HCT116 (cell line): ENCODE measurements around the gene PRKCH. TPM values are rescaled to one million over a fixed set of nuclear protein-coding genes. Genes with fewer than 3 reads are reported as not detected.

Experiments used
- ATAC-seq: fragments of 200-7000 bp; cut with Tn5 transposase; 2 replicates; pipeline ENCODE4 v1.9.1; 2020; ENCODE audit warnings: mild to moderate bottlenecking, moderate library complexity
- BruUV-seq: library from RNA; stranded (reverse); fragments of 400-500 nt; replicated peaks from 2 replicates; lab custom pipeline; 2021; lab: Mats Ljungman, UMichigan
- CTCF ChIA-PET: fragments of 300-600 bp; sonication (Branson Sonifier 250); formaldehyde crosslinking; loops from one replicate; lab custom pipeline; 2021; ENCODE audit warnings: antibody characterized with exemption; lab: Charles Lee
- POLR2A ChIA-PET: fragments of 300-600, 350-600 bp; sonication (Branson Sonifier 250); formaldehyde crosslinking; loops from one replicate; lab custom pipeline; 2021; ENCODE audit warnings: antibody characterized with exemption; lab: Charles Lee
- RAD21 ChIA-PET, 2 experiments: fragments of 300-600 bp; sonication (Branson Sonifier 250); formaldehyde crosslinking; loops; one replicate each; lab custom pipeline; 2023; ENCODE audit warnings: low total read pairs in 2 of 2; ENCODE audit not compliant: uncharacterized antibody in 2 of 2, unreplicated experiment in 2 of 2, low non-redundant PET in 1 of 2; lab: Charles Lee
- DNase-seq: peaks from one replicate; pipeline ENCODE4 v3.0.0-alpha.2; 2010; ENCODE audit warnings: low read depth, low spot score
- H2AFZ ChIP-seq: fragments of 200-600 bp; shearing (Covaris generic), sonication (generic); 2 replicates; pipeline ENCODE4 v1.6.1; 2017; ENCODE audit warnings: low read depth, mixed run types, mixed read lengths, antibody characterized with exemption, low read length; ENCODE audit not compliant: poor library complexity, severe bottlenecking
- H3K27ac ChIP-seq: 2 replicates; pipeline ENCODE4 v1.5.1; 2012; ENCODE audit warnings: low read depth, low read length
- H3K27me3 ChIP-seq: fragments of 200-600 bp; sonication (generic); 2 replicates; pipeline ENCODE4 v1.6.1; 2016; ENCODE audit warnings: mixed run types, low read length, mixed read lengths; ENCODE audit not compliant: insufficient read depth
- H3K36me3 ChIP-seq, 2 experiments: fragments of 200-500 bp in 1 of 2; fragments of 200-600 bp in 1 of 2; sonication (Bioruptor generic) in 1 of 2; sonication (generic) in 1 of 2; 2 replicates each; pipeline versions ENCODE4 v1.5.1 to v1.6.1; 2014 to 2016; ENCODE audit warnings: low read length in 2 of 2, inconsistent platforms in 1 of 2, mixed read lengths in 1 of 2, mixed run types in 1 of 2; ENCODE audit not compliant: insufficient read depth in 2 of 2, control insufficient read depth in 1 of 2
- H3K4me1 ChIP-seq, 2 experiments: fragments of 200-600 bp in 1 of 2; sonication (generic) in 1 of 2; 2 replicates each; pipeline versions ENCODE4 v1.5.1 to v1.6.1; 2012 to 2017; ENCODE audit warnings: low read length in 2 of 2, inconsistent platforms in 1 of 2, mild to moderate bottlenecking in 1 of 2, mixed read lengths in 1 of 2, mixed run types in 1 of 2, moderate library complexity in 1 of 2; ENCODE audit not compliant: insufficient read depth in 2 of 2, control insufficient read depth in 1 of 2
- H3K4me2 ChIP-seq: fragments of 200-600 bp; sonication (generic); 2 replicates; pipeline ENCODE4 v1.6.1; 2017; ENCODE audit warnings: mixed run types, low read length, mixed read lengths
- H3K4me3 ChIP-seq, 2 experiments: fragments of 200-600 bp in 1 of 2; sonication (generic) in 1 of 2; replicated peaks in 1 of 2; 2 replicates each; pipeline ENCODE4 v1.5.1; 2011 to 2016; ENCODE audit warnings: low read length in 2 of 2, control low read depth in 1 of 2, low read depth in 1 of 2, mild to moderate bottlenecking in 1 of 2, mixed read lengths in 1 of 2, mixed run types in 1 of 2
- H3K79me2 ChIP-seq: fragments of 200-600 bp; sonication (generic); 2 replicates; pipeline ENCODE4 v1.6.1; 2017; ENCODE audit warnings: mild to moderate bottlenecking, mixed run types, low read length, moderate library complexity, mixed read lengths; ENCODE audit not compliant: insufficient read depth
- H3K9ac ChIP-seq: fragments of 200-600 bp; sonication (generic); 2 replicates; pipeline ENCODE4 v1.6.1; 2016; ENCODE audit warnings: low read length, mixed read lengths
- H3K9me2 ChIP-seq: fragments of 200-600 bp; sonication (generic), shearing (Covaris generic); 2 replicates; pipeline ENCODE4 v1.6.1; 2017; ENCODE audit warnings: mixed run types, mild to moderate bottlenecking, moderate library complexity; ENCODE audit not compliant: insufficient read depth
- H3K9me3 ChIP-seq, 2 experiments: fragments of 200-500 bp in 1 of 2; fragments of 200-600 bp in 1 of 2; sonication (Bioruptor generic) in 1 of 2; sonication (generic) in 1 of 2; 2 replicates each; pipeline ENCODE4 v1.6.1; 2014 to 2017; ENCODE audit warnings: low read length in 2 of 2, mixed read lengths in 2 of 2, inconsistent platforms in 1 of 2, low read depth in 1 of 2, mild to moderate bottlenecking in 1 of 2, mixed run types in 1 of 2, moderate library complexity in 1 of 2; ENCODE audit not compliant: control insufficient read depth in 1 of 2, insufficient read depth in 1 of 2
- H4K20me1 ChIP-seq: fragments of 200-600 bp; sonication (generic), shearing (Covaris generic); 2 replicates; pipeline ENCODE4 v1.6.1; 2017; ENCODE audit warnings: mixed run types, mild to moderate bottlenecking, moderate library complexity; ENCODE audit not compliant: insufficient read depth
- CEBPB ChIP-seq: IDR thresholded peaks from 2 replicates; pipeline ENCODE4 v1.6.1; 2012; ENCODE audit warnings: low read depth
- EZH2 ChIP-seq: fragments of 200-600 bp; sonication (generic); IDR thresholded peaks from 2 replicates; pipeline ENCODE4 v1.6.1; 2017; ENCODE audit warnings: antibody characterized with exemption, mixed run types
- EZH2phosphoT487 ChIP-seq: fragments of 200-600 bp; IDR thresholded peaks from 2 replicates; pipeline ENCODE4 v1.6.1; 2018; ENCODE audit warnings: antibody characterized with exemption, borderline replicate concordance
- JUND ChIP-seq: IDR thresholded peaks from 2 replicates; pipeline ENCODE4 v1.6.1; 2012
- POLR2A ChIP-seq: IDR thresholded peaks from 2 replicates; pipeline ENCODE4 v1.7.0; 2011; ENCODE audit warnings: borderline replicate concordance; ENCODE audit not compliant: insufficient read depth, insufficient read length; ENCODE audit errors: extremely low read depth
- POLR2AphosphoS5 ChIP-seq: IDR thresholded peaks from 2 replicates; pipeline ENCODE4 v1.6.1; 2011; ENCODE audit warnings: mild to moderate bottlenecking, low read depth, low read length, moderate library complexity
- RAD21 ChIP-seq: IDR thresholded peaks from 2 replicates; pipeline ENCODE4 v1.6.1; 2012; ENCODE audit warnings: low read depth, mild to moderate bottlenecking
- SIN3A ChIP-seq: IDR thresholded peaks from 2 replicates; pipeline ENCODE4 v1.6.1; 2012; ENCODE audit warnings: low read depth
- SP1 ChIP-seq: IDR thresholded peaks from 2 replicates; pipeline ENCODE4 v1.6.1; 2012; ENCODE audit warnings: low read depth
- SRF ChIP-seq: IDR thresholded peaks from 2 replicates; pipeline ENCODE4 v1.6.1; 2012; ENCODE audit warnings: low read depth
- TCF7L2 ChIP-seq: IDR thresholded peaks from 2 replicates; pipeline ENCODE4 v1.7.0; 2011; ENCODE audit warnings: borderline replicate concordance, inconsistent platforms; ENCODE audit not compliant: insufficient read depth, insufficient read length; ENCODE audit errors: extremely low read depth
- YY1 ChIP-seq: IDR thresholded peaks from 2 replicates; pipeline ENCODE4 v1.6.1; 2011; ENCODE audit warnings: low read length, low read depth, moderate library complexity, mild to moderate bottlenecking; ENCODE audit not compliant: insufficient replicate concordance; ENCODE audit errors: extremely low read depth
- ZFX ChIP-seq: fragments of 450-650 bp; IDR thresholded peaks from 2 replicates; pipeline ENCODE4 v1.6.1; 2017
- intact Hi-C: fragments of 100-400 bp; cut with micrococcal nuclease; formaldehyde crosslinking; loops from 2 replicates; pipeline ENCODE4 v1.10.0; 2022
- total RNA-seq: library from RNA; stranded (reverse); gene quantifications from one replicate; pipeline ENCODE4 v1.2.1, GENCODE V29; 2021; ENCODE audit not compliant: unreplicated experiment
- TF ChIP-seq, protein P1 (sequence below): IDR thresholded peaks from 2 replicates; pipeline ENCODE4 v1.6.1; 2012; ENCODE audit warnings: low read depth
- TF ChIP-seq, protein P2 (sequence below): IDR thresholded peaks from 2 replicates; pipeline ENCODE4 v1.6.1; 2011; ENCODE audit warnings: mild to moderate bottlenecking, low read length, moderate library complexity; ENCODE audit not compliant: insufficient replicate concordance; ENCODE audit errors: extremely low read depth
- TF ChIP-seq, protein P3 (sequence below), 3 experiments: fragments of 200-600 bp in 1 of 3; sonication (generic) in 1 of 3; IDR thresholded peaks in 2 of 3; conservative IDR thresholded peaks in 1 of 3; 2 replicates each; pipeline ENCODE4 v1.5.1; 2012 to 2017; ENCODE audit warnings: low read depth in 2 of 3, low read length in 2 of 3, antibody characterized with exemption in 1 of 3, borderline replicate concordance in 1 of 3, control low read depth in 1 of 3, mild to moderate bottlenecking in 1 of 3, mixed read lengths in 1 of 3, mixed run types in 1 of 3, moderate library complexity in 1 of 3; ENCODE audit not compliant: insufficient read depth in 1 of 3
- TF ChIP-seq, protein P4 (sequence below): IDR thresholded peaks from 2 replicates; pipeline ENCODE4 v1.6.1; 2012
- TF ChIP-seq, protein P5 (sequence below): IDR thresholded peaks from 2 replicates; pipeline ENCODE4 v1.6.1; 2012

PRKCH gene
- total RNA-seq, 1 experiment from 2014 or later, result 16.6 TPM

DNA sequence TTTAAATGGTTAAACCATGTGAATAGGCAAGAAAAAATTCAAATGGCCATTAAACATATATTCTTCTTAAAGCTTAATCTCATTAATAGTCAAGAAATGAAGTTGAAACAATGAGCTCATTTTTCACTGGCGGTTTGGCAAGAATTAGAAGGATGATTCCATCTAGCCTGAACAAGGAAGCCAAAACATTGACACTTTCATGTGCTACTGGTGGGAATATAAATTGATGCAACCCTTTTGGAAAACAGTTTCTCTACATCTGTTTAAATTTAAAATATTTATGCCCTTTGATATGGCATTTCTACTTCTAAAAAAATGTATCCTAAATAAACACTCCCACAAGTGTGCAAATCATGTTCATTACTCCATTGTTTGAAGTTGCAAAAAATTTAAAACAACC is 199.2 kb downstream of the PRKCH start:
- Histone ChIP-seq H3K36me3 (no peaks in the 10 kb centered on the region), H3K9me2 (no peaks in the 10 kb centered on the region), H4K20me1 (no peaks in the 10 kb centered on the region), H3K4me3 (no peak overlapping the region), H3K4me1 (peaks cover 33 to 42% of the 10 kb centered on the region in 2 experiments), H3K9ac (no peak overlapping the region), H3K79me2 (no peaks in the 10 kb centered on the region), H3K27ac (no peak overlapping the region), H3K4me2 (no peak overlapping the region), H2AFZ (no peak overlapping the region), H3K27me3 (no peaks in the 10 kb centered on the region), H3K9me3 (no peaks in the 10 kb centered on the region)
- ChIA-PET RAD21 (no interaction called here), CTCF (no interaction called here), POLR2A (interaction anchor here (1.5 kb wide), 1 partner anchor 42 kb away, joined by 4 read pairs; no protein-coding TSS in a partner anchor)
- intact Hi-C loops, result no loop called here
- ATAC-seq (no peak), DNase-seq (no peak)
- no peak for TF ChIP-seq CEBPB
- TF ChIP-seq, protein P1, sequence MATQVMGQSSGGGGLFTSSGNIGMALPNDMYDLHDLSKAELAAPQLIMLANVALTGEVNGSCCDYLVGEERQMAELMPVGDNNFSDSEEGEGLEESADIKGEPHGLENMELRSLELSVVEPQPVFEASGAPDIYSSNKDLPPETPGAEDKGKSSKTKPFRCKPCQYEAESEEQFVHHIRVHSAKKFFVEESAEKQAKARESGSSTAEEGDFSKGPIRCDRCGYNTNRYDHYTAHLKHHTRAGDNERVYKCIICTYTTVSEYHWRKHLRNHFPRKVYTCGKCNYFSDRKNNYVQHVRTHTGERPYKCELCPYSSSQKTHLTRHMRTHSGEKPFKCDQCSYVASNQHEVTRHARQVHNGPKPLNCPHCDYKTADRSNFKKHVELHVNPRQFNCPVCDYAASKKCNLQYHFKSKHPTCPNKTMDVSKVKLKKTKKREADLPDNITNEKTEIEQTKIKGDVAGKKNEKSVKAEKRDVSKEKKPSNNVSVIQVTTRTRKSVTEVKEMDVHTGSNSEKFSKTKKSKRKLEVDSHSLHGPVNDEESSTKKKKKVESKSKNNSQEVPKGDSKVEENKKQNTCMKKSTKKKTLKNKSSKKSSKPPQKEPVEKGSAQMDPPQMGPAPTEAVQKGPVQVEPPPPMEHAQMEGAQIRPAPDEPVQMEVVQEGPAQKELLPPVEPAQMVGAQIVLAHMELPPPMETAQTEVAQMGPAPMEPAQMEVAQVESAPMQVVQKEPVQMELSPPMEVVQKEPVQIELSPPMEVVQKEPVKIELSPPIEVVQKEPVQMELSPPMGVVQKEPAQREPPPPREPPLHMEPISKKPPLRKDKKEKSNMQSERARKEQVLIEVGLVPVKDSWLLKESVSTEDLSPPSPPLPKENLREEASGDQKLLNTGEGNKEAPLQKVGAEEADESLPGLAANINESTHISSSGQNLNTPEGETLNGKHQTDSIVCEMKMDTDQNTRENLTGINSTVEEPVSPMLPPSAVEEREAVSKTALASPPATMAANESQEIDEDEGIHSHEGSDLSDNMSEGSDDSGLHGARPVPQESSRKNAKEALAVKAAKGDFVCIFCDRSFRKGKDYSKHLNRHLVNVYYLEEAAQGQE, result no peak
- TF ChIP-seq, protein P2, sequence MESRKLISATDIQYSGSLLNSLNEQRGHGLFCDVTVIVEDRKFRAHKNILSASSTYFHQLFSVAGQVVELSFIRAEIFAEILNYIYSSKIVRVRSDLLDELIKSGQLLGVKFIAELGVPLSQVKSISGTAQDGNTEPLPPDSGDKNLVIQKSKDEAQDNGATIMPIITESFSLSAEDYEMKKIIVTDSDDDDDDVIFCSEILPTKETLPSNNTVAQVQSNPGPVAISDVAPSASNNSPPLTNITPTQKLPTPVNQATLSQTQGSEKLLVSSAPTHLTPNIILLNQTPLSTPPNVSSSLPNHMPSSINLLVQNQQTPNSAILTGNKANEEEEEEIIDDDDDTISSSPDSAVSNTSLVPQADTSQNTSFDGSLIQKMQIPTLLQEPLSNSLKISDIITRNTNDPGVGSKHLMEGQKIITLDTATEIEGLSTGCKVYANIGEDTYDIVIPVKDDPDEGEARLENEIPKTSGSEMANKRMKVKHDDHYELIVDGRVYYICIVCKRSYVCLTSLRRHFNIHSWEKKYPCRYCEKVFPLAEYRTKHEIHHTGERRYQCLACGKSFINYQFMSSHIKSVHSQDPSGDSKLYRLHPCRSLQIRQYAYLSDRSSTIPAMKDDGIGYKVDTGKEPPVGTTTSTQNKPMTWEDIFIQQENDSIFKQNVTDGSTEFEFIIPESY, result no peak
- TF ChIP-seq, protein P3, sequence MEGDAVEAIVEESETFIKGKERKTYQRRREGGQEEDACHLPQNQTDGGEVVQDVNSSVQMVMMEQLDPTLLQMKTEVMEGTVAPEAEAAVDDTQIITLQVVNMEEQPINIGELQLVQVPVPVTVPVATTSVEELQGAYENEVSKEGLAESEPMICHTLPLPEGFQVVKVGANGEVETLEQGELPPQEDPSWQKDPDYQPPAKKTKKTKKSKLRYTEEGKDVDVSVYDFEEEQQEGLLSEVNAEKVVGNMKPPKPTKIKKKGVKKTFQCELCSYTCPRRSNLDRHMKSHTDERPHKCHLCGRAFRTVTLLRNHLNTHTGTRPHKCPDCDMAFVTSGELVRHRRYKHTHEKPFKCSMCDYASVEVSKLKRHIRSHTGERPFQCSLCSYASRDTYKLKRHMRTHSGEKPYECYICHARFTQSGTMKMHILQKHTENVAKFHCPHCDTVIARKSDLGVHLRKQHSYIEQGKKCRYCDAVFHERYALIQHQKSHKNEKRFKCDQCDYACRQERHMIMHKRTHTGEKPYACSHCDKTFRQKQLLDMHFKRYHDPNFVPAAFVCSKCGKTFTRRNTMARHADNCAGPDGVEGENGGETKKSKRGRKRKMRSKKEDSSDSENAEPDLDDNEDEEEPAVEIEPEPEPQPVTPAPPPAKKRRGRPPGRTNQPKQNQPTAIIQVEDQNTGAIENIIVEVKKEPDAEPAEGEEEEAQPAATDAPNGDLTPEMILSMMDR (IDR thresholded peaks at IDR 0.05 in 2 of 3, conservative IDR thresholded peaks at IDR 0.05 in 1 of 3; ENCODE audit: borderline replicate concordance in 1 of 3, insufficient read depth in 1 of 3, low read depth in 2 of 3, low read length in 2 of 3), result no peak
- no peak for TF ChIP-seq RAD21
- TF ChIP-seq POLR2AphosphoS5, result no peak
- TF ChIP-seq EZH2phosphoT487, result no peak
- no peak for TF ChIP-seq ZFX
- TF ChIP-seq SIN3A, result no peak
- TF ChIP-seq YY1, result no peak
- TF ChIP-seq EZH2, result no peak
- no peak for TF ChIP-seq SP1
- TF ChIP-seq, protein P4, sequence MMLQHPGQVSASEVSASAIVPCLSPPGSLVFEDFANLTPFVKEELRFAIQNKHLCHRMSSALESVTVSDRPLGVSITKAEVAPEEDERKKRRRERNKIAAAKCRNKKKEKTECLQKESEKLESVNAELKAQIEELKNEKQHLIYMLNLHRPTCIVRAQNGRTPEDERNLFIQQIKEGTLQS, result no peak
- no peak for TF ChIP-seq TCF7L2
- TF ChIP-seq, protein P5, sequence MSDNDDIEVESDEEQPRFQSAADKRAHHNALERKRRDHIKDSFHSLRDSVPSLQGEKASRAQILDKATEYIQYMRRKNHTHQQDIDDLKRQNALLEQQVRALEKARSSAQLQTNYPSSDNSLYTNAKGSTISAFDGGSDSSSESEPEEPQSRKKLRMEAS, result no peak
- TF ChIP-seq POLR2A, result no peak
- TF ChIP-seq SRF, result no peak
- TF ChIP-seq JUND, result no peak
- BruUV-seq, result no TSS peak
